Endodermal cell (in vitro differentiated cells): ENCODE measurements around the gene PLXNB3. TPM values are rescaled to one million over a fixed set of nuclear protein-coding genes. Genes with fewer than 3 reads are reported as not detected.

Source experiments
- DNase-seq: peaks from one replicate; pipeline ENCODE4 v3.0.0-alpha.2; 2017
- H3K27ac ChIP-seq: 2 replicates; pipeline ENCODE4 v1.5.1; 2013; ENCODE audit warnings: mild to moderate bottlenecking, low read depth, low read length, moderate library complexity
- H3K27me3 ChIP-seq: 2 replicates; pipeline ENCODE4 v1.6.1; 2013; ENCODE audit warnings: mild to moderate bottlenecking, low read length, moderate library complexity; ENCODE audit not compliant: insufficient read depth, control insufficient read depth, poor library complexity, severe bottlenecking
- H3K36me3 ChIP-seq: 2 replicates; pipeline ENCODE4 v1.7.0; 2013; ENCODE audit warnings: mild to moderate bottlenecking, low read length, moderate library complexity; ENCODE audit not compliant: control insufficient read depth, insufficient read depth
- H3K4me1 ChIP-seq: one replicate; pipeline ENCODE4 v1.7.0; 2013; ENCODE audit warnings: low read length; ENCODE audit not compliant: control insufficient read depth, insufficient read depth
- H3K4me3 ChIP-seq: 2 replicates; pipeline ENCODE4 v1.5.1; 2013; ENCODE audit warnings: mild to moderate bottlenecking, low read length, moderate library complexity
- H3K9ac ChIP-seq: 2 replicates; pipeline ENCODE4 v1.6.1; 2013; ENCODE audit warnings: mild to moderate bottlenecking, low read length, moderate library complexity; ENCODE audit not compliant: poor library complexity, severe bottlenecking; ENCODE audit errors: extremely low read depth
- H3K9me3 ChIP-seq: 2 replicates; pipeline ENCODE4 v1.6.1; 2013; ENCODE audit warnings: mild to moderate bottlenecking, low read length, moderate library complexity; ENCODE audit not compliant: control insufficient read depth
- H3K27ac Mint-ChIP-seq: 2 replicates; pipeline ENCODE4 v1.8.0; 2020; ENCODE audit warnings: mixed read lengths
- H3K27me3 Mint-ChIP-seq: 2 replicates; pipeline ENCODE4 v1.8.0; 2021; ENCODE audit warnings: mild to moderate bottlenecking, mixed read lengths; ENCODE audit not compliant: insufficient read depth
- H3K36me3 Mint-ChIP-seq: 2 replicates; pipeline ENCODE4 v1.8.0; 2020; ENCODE audit warnings: low read depth, mixed read lengths
- H3K4me1 Mint-ChIP-seq: 2 replicates; pipeline ENCODE4 v1.8.0; 2020; ENCODE audit warnings: mixed read lengths
- H3K4me3 Mint-ChIP-seq: 2 replicates; pipeline ENCODE4 v1.8.0; 2020; ENCODE audit warnings: mild to moderate bottlenecking, moderate library complexity, mixed read lengths
- H3K9me3 Mint-ChIP-seq: 2 replicates; pipeline ENCODE4 v1.8.0; 2020; ENCODE audit warnings: mild to moderate bottlenecking, mixed read lengths
- CTCF ChIP-seq: fragments of 200-600 bp; sonication (generic); conservative IDR thresholded peaks from 2 replicates; pipeline ENCODE4 v1.5.0; 2021; ENCODE audit warnings: antibody characterized with exemption, mild to moderate bottlenecking
- WGBS, 2 experiments: methylation state at CpG; one replicate each; pipeline versions ENCODE4 v1.1.5 to v1.1.7; 2013; ENCODE audit warnings: missing lambda C conversion rate in 2 of 2, mixed read lengths in 1 of 2; ENCODE audit not compliant: insufficient coverage in 1 of 2, insufficient read length in 1 of 2; 5-methylcytosine and 5-hydroxymethylcytosine counted together
- total RNA-seq, 2 donors: library from RNA; stranded (reverse); fragmentation: NEBNext Ultra II Directional in 1 of 2; extraction: Animal tissue kit (Norgen Biotek cat#: 25700) in 1 of 2; gene quantifications; 2 replicates in 1 of 2; 3 replicates in 1 of 2; pipeline ENCODE4 v1.2.1, GENCODE V29; 2021

Gene PLXNB3
- total RNA-seq, 2 donors from 2014 or later, result 1.1 TPM

GRCh38 chrX:153736071-153736820 is 27.8 kb upstream of the PLXNB3 start:
- Histone ChIP-seq H3K4me1 (no peaks in the 10 kb centered on the region), H3K9me3 (peaks cover 7% of the 10 kb centered on the region), H3K4me3 (no peak overlapping the region), H3K27ac (no peak overlapping the region), H3K36me3 (peaks cover 6% of the 10 kb centered on the region), H3K9ac (no peak overlapping the region), H3K27me3 (no peaks in the 10 kb centered on the region)
- TF ChIP-seq CTCF, result no peak
- Mint-ChIP-seq H3K27me3 (no peaks in the 10 kb centered on the region), H3K4me3 (no peak overlapping the region), H3K4me1 (peaks cover 5% of the 10 kb centered on the region), H3K36me3 (peaks cover 24% of the 10 kb centered on the region), H3K27ac (no peak overlapping the region), H3K9me3 (peaks cover 80% of the 10 kb centered on the region)
- 89 to 100% methylated on average over 5 to 30 of the region's 30 CpGs for WGBS, 2 experiments
- DNase-seq, result no peak

GRCh38 chrX:153736871-153737441 is 27.1 kb upstream of the PLXNB3 start:
- Histone ChIP-seq H3K4me1 (no peaks in the 10 kb centered on the region), H3K9ac (no peak overlapping the region), H3K9me3 (peaks cover under 1% of the 10 kb centered on the region), H3K36me3 (no peaks in the 10 kb centered on the region), H3K4me3 (no peak overlapping the region), H3K27ac (no peak overlapping the region), H3K27me3 (no peaks in the 10 kb centered on the region)
- Mint-ChIP-seq H3K27ac (no peak overlapping the region), H3K9me3 (peaks cover 74% of the 10 kb centered on the region), H3K36me3 (peaks cover 18% of the 10 kb centered on the region), H3K4me3 (no peak overlapping the region), H3K27me3 (no peaks in the 10 kb centered on the region), H3K4me1 (peaks cover 5% of the 10 kb centered on the region)
- 91 to 100% methylated on average over 3 to 15 of the region's 15 CpGs for WGBS, 2 experiments
- DNase-seq, result no peak
- TF ChIP-seq CTCF, result no peak

GRCh38 chrX:153738056-153738605 is 25.9 kb upstream of the PLXNB3 start:
- TF ChIP-seq CTCF, result no peak
- H3K36me3 Mint-ChIP-seq, result peaks cover 14% of the 10 kb centered on the region
- Histone ChIP-seq H3K4me3 (no peak overlapping the region), H3K4me1 (no peaks in the 10 kb centered on the region), H3K36me3 (no peaks in the 10 kb centered on the region), H3K27ac (no peak overlapping the region), H3K27me3 (no peaks in the 10 kb centered on the region), H3K9me3 (no peaks in the 10 kb centered on the region), H3K9ac (no peak overlapping the region)
- DNase-seq, result no peak
- WGBS, 2 experiments, result 95 to 100% methylated on average over 2 to 26 of the region's 27 CpGs
- H3K9me3 Mint-ChIP-seq, result peaks cover 74% of the 10 kb centered on the region
- no peak overlapping the region for H3K4me3 Mint-ChIP-seq
- no peaks in the 10 kb centered on the region for H3K27me3 Mint-ChIP-seq
- H3K27ac Mint-ChIP-seq, result no peak overlapping the region
- peaks cover 5% of the 10 kb centered on the region for H3K4me1 Mint-ChIP-seq
